Activated naive CD8-positive, alpha-beta T cell treated with anti-CD3 and anti-CD28 coated beads for 36 hours (primary cell): ENCODE data around the gene NFAT5. TPM values are rescaled to one million over a fixed set of nuclear protein-coding genes. Genes with fewer than 3 reads are reported as not detected.
"Not testable (repeated sequence)": the region's sequence is repeated elsewhere in the genome, so short reads cannot be mapped to it uniquely, and the experiment has no call there.

Experiments
- DNase-seq: peaks from one replicate; pipeline ENCODE4 v3.0.0; 2021
- H3K27ac Mint-ChIP-seq: one replicate; pipeline ENCODE4 v1.8.0; 2022; ENCODE audit warnings: mild to moderate bottlenecking, moderate library complexity, mixed read lengths
- H3K27me3 Mint-ChIP-seq: one replicate; pipeline ENCODE4 v1.8.0; 2022; ENCODE audit warnings: mild to moderate bottlenecking, mixed read lengths
- H3K36me3 Mint-ChIP-seq: one replicate; pipeline ENCODE4 v1.8.0; 2021; ENCODE audit warnings: mild to moderate bottlenecking, mixed read lengths
- H3K4me1 Mint-ChIP-seq: one replicate; pipeline ENCODE4 v1.8.0; 2021; ENCODE audit warnings: mixed read lengths
- H3K4me3 Mint-ChIP-seq: one replicate; pipeline ENCODE4 v1.8.0; 2022; ENCODE audit warnings: mild to moderate bottlenecking, moderate library complexity, mixed read lengths
- H3K9me3 Mint-ChIP-seq: one replicate; pipeline ENCODE4 v1.8.0; 2022; ENCODE audit warnings: mixed read lengths
- total RNA-seq, 2 experiments: library from RNA; stranded (reverse); gene quantifications; one replicate each; pipeline ENCODE4 v1.2.3, GENCODE V29; 2021

The NFAT5 gene
- total RNA-seq, 2 experiments from 2014 or later, result 26.1 to 26.3 TPM

GRCh38 chr16:69566240-69566980, 644 bp downstream of the NFAT5 start:
- peak overlapping the region; percentile 100 for H3K4me3 Mint-ChIP-seq
- H3K27me3 Mint-ChIP-seq, result no peaks in the 10 kb centered on the region
- H3K4me1 Mint-ChIP-seq, result peaks cover 49% of the 10 kb centered on the region
- no peaks in the 10 kb centered on the region for H3K9me3 Mint-ChIP-seq
- H3K27ac Mint-ChIP-seq, result peak overlapping the region; percentile 98
- peaks cover 33% of the 10 kb centered on the region for H3K36me3 Mint-ChIP-seq
- peak; percentile 57 for DNase-seq

GRCh38 chr16:69566981-69567680, 1.4 kb downstream of the NFAT5 start:
- peak overlapping the region; percentile 100 for H3K4me3 Mint-ChIP-seq
- no peaks in the 10 kb centered on the region for H3K27me3 Mint-ChIP-seq
- peaks cover 46% of the 10 kb centered on the region for H3K4me1 Mint-ChIP-seq
- H3K9me3 Mint-ChIP-seq, result no peaks in the 10 kb centered on the region
- peaks cover 33% of the 10 kb centered on the region for H3K36me3 Mint-ChIP-seq
- DNase-seq, result peak; percentile 25
- peak overlapping the region; percentile 98 for H3K27ac Mint-ChIP-seq

GRCh38 chr16:69568676-69569075, 2.9 kb downstream of the NFAT5 start:
- Mint-ChIP-seq H3K4me1 (peaks cover 34% of the 10 kb centered on the region), H3K9me3 (no peaks in the 10 kb centered on the region), H3K27me3 (no peaks in the 10 kb centered on the region), H3K36me3 (peaks cover 34% of the 10 kb centered on the region), H3K27ac (no peak overlapping the region), H3K4me3 (peak overlapping the region; percentile 34)
- DNase-seq, result no peak

GRCh38 chr16:69578771-69579170, 13.0 kb downstream of the NFAT5 start:
- H3K27ac Mint-ChIP-seq, H3K4me3 Mint-ChIP-seq, DNase-seq, H3K27me3 Mint-ChIP-seq, H3K9me3 Mint-ChIP-seq: not testable (repeated sequence)
- Mint-ChIP-seq H3K36me3 (peaks cover 18% of the 10 kb centered on the region), H3K4me1 (peaks cover 31% of the 10 kb centered on the region)

- no peak overlapping the region for H3K4me3 Mint-ChIP-seq
- H3K27ac Mint-ChIP-seq, result no peak overlapping the region
- no peaks in the 10 kb centered on the region for H3K9me3 Mint-ChIP-seq
- DNase-seq, result no peak
- no peaks in the 10 kb centered on the region for H3K27me3 Mint-ChIP-seq
- peaks cover 20% of the 10 kb centered on the region for H3K36me3 Mint-ChIP-seq
- peaks cover 31% of the 10 kb centered on the region for H3K4me1 Mint-ChIP-seq
Observed at GRCh38 chr16:69579783-69580481, 14.2 kb downstream of the NFAT5 start.

GRCh38 chr16:69581297-69581696, 15.5 kb downstream of the NFAT5 start:
- H3K36me3 Mint-ChIP-seq, result peaks cover 29% of the 10 kb centered on the region
- H3K9me3 Mint-ChIP-seq, result no peaks in the 10 kb centered on the region
- H3K4me3 Mint-ChIP-seq, result no peak overlapping the region
- peaks cover 38% of the 10 kb centered on the region for H3K4me1 Mint-ChIP-seq
- no peak for DNase-seq
- H3K27me3 Mint-ChIP-seq, result no peaks in the 10 kb centered on the region
- peak overlapping the region; percentile 81 for H3K27ac Mint-ChIP-seq

- H3K27ac Mint-ChIP-seq, DNase-seq, H3K9me3 Mint-ChIP-seq, H3K4me3 Mint-ChIP-seq, H3K27me3 Mint-ChIP-seq: not testable (repeated sequence)
- H3K4me1 Mint-ChIP-seq, result peaks cover 40% of the 10 kb centered on the region
- peaks cover 44% of the 10 kb centered on the region for H3K36me3 Mint-ChIP-seq
Observed at GRCh38 chr16:69584493-69584892, 18.7 kb downstream of the NFAT5 start.

GRCh38 chr16:69589434-69590269, 23.9 kb downstream of the NFAT5 start:
- Mint-ChIP-seq H3K27me3 (no peaks in the 10 kb centered on the region), H3K27ac (peak overlapping the region; percentile 34), H3K4me1 (peaks cover 41% of the 10 kb centered on the region), H3K4me3 (no peak overlapping the region), H3K9me3 (no peaks in the 10 kb centered on the region), H3K36me3 (peaks cover 44% of the 10 kb centered on the region)
- DNase-seq, result no peak

- peaks cover 42% of the 10 kb centered on the region for H3K36me3 Mint-ChIP-seq
- DNase-seq, result no peak
- peaks cover 46% of the 10 kb centered on the region for H3K4me1 Mint-ChIP-seq
- no peak overlapping the region for H3K4me3 Mint-ChIP-seq
- H3K27ac Mint-ChIP-seq, result no peak overlapping the region
- H3K27me3 Mint-ChIP-seq, result no peaks in the 10 kb centered on the region
- no peaks in the 10 kb centered on the region for H3K9me3 Mint-ChIP-seq
Observed at GRCh38 chr16:69590590-69590989, 24.8 kb downstream of the NFAT5 start.

- Mint-ChIP-seq H3K4me1 (peaks cover 45% of the 10 kb centered on the region), H3K9me3 (no peaks in the 10 kb centered on the region), H3K27ac (no peak overlapping the region), H3K4me3 (no peak overlapping the region), H3K27me3 (no peaks in the 10 kb centered on the region), H3K36me3 (peaks cover 31% of the 10 kb centered on the region)
- DNase-seq, result no peak
Observed at GRCh38 chr16:69593751-69594255, 28.0 kb downstream of the NFAT5 start.

GRCh38 chr16:69595127-69596036, 29.6 kb downstream of the NFAT5 start:
- H3K9me3 Mint-ChIP-seq, result no peaks in the 10 kb centered on the region
- H3K27ac Mint-ChIP-seq, result peak overlapping the region; percentile 17
- H3K36me3 Mint-ChIP-seq, result peaks cover 34% of the 10 kb centered on the region
- H3K27me3 Mint-ChIP-seq, result no peaks in the 10 kb centered on the region
- H3K4me1 Mint-ChIP-seq, result peaks cover 41% of the 10 kb centered on the region
- DNase-seq, result no peak
- no peak overlapping the region for H3K4me3 Mint-ChIP-seq

GRCh38 chr16:69596801-69597200, 31.0 kb downstream of the NFAT5 start:
- Mint-ChIP-seq H3K4me1 (peaks cover 34% of the 10 kb centered on the region), H3K9me3 (no peaks in the 10 kb centered on the region), H3K27me3 (no peaks in the 10 kb centered on the region), H3K36me3 (peaks cover 27% of the 10 kb centered on the region), H3K27ac (no peak overlapping the region), H3K4me3 (no peak overlapping the region)
- no peak for DNase-seq

- Mint-ChIP-seq H3K36me3 (peaks cover 23% of the 10 kb centered on the region), H3K27ac (no peak overlapping the region), H3K4me3 (no peak overlapping the region), H3K9me3 (no peaks in the 10 kb centered on the region), H3K27me3 (no peaks in the 10 kb centered on the region), H3K4me1 (peaks cover 34% of the 10 kb centered on the region)
- no peak for DNase-seq
Observed at GRCh38 chr16:69598045-69598444, 32.3 kb downstream of the NFAT5 start.

- H3K4me1 Mint-ChIP-seq, result peaks cover 35% of the 10 kb centered on the region
- no peaks in the 10 kb centered on the region for H3K9me3 Mint-ChIP-seq
- H3K4me3 Mint-ChIP-seq, result no peak overlapping the region
- no peak for DNase-seq
- no peak overlapping the region for H3K27ac Mint-ChIP-seq
- H3K27me3 Mint-ChIP-seq, result no peaks in the 10 kb centered on the region
- H3K36me3 Mint-ChIP-seq, result peaks cover 25% of the 10 kb centered on the region
Observed at GRCh38 chr16:69599731-69600130, 34.0 kb downstream of the NFAT5 start.
